Keratinocyte (primary cell): ENCODE measurements around the gene JMJD1C.

ENCODE experiments used
- EZH2 ChIP-seq: IDR thresholded peaks from one replicate; pipeline ENCODE4 v1.6.1; 2012; ENCODE audit warnings: inconsistent platforms, mild to moderate bottlenecking, low read length, moderate library complexity
- TF ChIP-seq, protein P1 (sequence below), 3 experiments: IDR thresholded peaks in 1 of 3; conservative IDR thresholded peaks in 1 of 3; optimal IDR thresholded peaks in 1 of 3; 2 replicates in 2 of 3; 3 replicates in 1 of 3; pipeline versions ENCODE3 to v1.5.1; 2011; ENCODE audit warnings: low read length in 3 of 3, mild to moderate bottlenecking in 3 of 3, moderate library complexity in 2 of 3, control low read depth in 1 of 3, inconsistent platforms in 1 of 3; ENCODE audit not compliant: insufficient read depth in 2 of 3; ENCODE audit errors: extremely low read depth in 1 of 3

DNA sequence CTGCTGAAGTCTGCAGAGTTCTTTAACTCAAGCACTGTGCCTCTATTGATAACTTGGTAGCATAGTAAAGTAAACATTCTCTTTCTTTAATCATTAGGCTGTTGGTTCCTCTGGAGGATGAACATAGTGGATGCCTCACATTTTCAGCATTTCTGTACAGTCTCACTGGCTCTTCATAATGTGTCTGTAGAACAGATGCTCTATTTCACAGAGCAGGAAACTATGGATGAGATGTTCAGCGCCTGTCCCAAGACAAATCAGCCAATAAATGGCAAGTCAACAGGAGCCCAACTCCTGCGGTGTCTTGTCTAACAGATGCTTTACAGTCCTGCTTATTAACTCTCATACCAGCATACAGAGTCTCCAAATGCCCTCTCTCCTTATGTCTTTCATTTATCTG is 296.2 kb downstream of the JMJD1C start:
- TF ChIP-seq, protein P1, sequence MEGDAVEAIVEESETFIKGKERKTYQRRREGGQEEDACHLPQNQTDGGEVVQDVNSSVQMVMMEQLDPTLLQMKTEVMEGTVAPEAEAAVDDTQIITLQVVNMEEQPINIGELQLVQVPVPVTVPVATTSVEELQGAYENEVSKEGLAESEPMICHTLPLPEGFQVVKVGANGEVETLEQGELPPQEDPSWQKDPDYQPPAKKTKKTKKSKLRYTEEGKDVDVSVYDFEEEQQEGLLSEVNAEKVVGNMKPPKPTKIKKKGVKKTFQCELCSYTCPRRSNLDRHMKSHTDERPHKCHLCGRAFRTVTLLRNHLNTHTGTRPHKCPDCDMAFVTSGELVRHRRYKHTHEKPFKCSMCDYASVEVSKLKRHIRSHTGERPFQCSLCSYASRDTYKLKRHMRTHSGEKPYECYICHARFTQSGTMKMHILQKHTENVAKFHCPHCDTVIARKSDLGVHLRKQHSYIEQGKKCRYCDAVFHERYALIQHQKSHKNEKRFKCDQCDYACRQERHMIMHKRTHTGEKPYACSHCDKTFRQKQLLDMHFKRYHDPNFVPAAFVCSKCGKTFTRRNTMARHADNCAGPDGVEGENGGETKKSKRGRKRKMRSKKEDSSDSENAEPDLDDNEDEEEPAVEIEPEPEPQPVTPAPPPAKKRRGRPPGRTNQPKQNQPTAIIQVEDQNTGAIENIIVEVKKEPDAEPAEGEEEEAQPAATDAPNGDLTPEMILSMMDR (optimal IDR thresholded peaks at IDR 0.05 in 1 of 3, IDR thresholded peaks at IDR 0.05 in 1 of 3, conservative IDR thresholded peaks at IDR 0.05 in 1 of 3; ENCODE audit: extremely low read depth in 1 of 3, insufficient read depth in 2 of 3, low read length in 3 of 3) = no peak
- no peak for TF ChIP-seq EZH2
